Fibroblast of lung (primary cell): Measurements from ENCODE around the gene RNASE8.

Experiments used
- EZH2 ChIP-seq: IDR thresholded peaks from 2 replicates; pipeline ENCODE4 v1.5.1; 2012; ENCODE audit warnings: low read length, control low read depth, mild to moderate bottlenecking; ENCODE audit errors: missing control alignments
- TF ChIP-seq, protein P1 (sequence below), 2 donors: IDR thresholded peaks in 1 of 2; conservative IDR thresholded peaks in 1 of 2; 1 replicate in 1 of 2; 2 replicates in 1 of 2; pipeline ENCODE4 v1.5.1; 2011 to 2012; ENCODE audit warnings: low read length in 2 of 2, control low read depth in 1 of 2, inconsistent platforms in 1 of 2, low read depth in 1 of 2, mild to moderate bottlenecking in 1 of 2

DNA sequence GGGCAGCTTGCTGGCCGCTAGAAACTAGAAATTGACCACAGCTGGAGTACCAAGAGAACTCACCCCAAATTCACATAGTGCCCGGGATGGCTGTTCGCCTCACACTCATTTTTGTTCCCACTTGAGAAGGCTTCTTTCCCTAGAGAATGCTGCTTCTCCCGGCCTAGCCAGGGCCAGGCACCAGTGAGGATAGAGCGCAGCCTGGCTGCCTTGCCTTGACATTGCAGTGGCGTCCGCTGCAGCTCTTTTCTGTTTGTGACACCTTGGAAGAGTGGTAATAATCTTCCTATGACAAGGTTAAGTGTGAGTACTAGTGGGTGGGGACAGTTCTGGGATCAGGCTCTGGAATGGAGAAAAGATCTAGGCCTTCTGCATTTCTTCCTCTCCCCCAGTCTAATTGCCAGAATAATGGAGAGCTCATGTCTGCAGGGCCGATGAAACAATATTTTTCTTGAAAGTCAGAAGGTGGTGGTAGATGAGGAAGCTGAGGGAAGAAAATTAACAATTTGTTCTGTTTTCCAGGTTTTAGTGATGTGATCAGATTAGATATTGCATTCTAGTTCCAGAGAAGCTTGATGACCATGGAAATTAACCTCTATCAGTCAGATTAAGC is 46.9 kb downstream of the RNASE8 start:
- TF ChIP-seq, protein P1, sequence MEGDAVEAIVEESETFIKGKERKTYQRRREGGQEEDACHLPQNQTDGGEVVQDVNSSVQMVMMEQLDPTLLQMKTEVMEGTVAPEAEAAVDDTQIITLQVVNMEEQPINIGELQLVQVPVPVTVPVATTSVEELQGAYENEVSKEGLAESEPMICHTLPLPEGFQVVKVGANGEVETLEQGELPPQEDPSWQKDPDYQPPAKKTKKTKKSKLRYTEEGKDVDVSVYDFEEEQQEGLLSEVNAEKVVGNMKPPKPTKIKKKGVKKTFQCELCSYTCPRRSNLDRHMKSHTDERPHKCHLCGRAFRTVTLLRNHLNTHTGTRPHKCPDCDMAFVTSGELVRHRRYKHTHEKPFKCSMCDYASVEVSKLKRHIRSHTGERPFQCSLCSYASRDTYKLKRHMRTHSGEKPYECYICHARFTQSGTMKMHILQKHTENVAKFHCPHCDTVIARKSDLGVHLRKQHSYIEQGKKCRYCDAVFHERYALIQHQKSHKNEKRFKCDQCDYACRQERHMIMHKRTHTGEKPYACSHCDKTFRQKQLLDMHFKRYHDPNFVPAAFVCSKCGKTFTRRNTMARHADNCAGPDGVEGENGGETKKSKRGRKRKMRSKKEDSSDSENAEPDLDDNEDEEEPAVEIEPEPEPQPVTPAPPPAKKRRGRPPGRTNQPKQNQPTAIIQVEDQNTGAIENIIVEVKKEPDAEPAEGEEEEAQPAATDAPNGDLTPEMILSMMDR (conservative IDR thresholded peaks at IDR 0.05 in 1 of 2, IDR thresholded peaks at IDR 0.05 in 1 of 2; ENCODE audit: low read depth in 1 of 2, low read length in 2 of 2): peak; percentile 100
- no peak for TF ChIP-seq EZH2
